ENCODE results near the gene CAPN9.

DNA sequence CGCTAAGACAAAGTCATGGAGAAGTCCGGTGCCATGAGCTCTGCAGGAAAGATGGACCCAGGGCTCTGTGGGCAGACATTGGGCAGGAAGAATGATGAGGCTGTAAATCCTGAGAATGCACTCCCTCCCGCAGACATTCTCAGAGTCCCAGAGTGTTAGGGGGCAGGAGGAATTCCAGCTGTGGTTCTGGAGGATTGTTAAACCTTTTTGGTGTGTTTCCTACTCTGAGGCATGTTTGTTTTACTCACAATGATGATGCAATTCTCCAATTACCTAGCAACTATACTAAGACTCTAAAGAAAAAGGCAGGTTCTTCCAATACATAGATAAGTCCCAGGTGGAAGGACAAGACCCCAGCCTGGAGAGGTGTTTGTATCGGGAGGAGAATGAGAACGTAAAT lies 2.8 kb upstream of the CAPN9 start:
- TF ChIP-seq GATA2 (IDR thresholded peaks at IDR 0.05; ENCODE audit: low read depth, low read length) (no peak), GATA3 (IDR thresholded peaks at IDR 0.05; ENCODE audit: low read depth, low read length) (no peak)
